T-cell (primary cell): ENCODE measurements around the gene FGFBP1. TPM values are rescaled to one million over a fixed set of nuclear protein-coding genes. Genes with fewer than 3 reads are reported as not detected.

Experiments used
- ATAC-seq, 4 experiments: fragments of 200-7000 bp in 3 of 4; fragments of 150-1000 bp in 1 of 4; cut with Tn5 transposase; replicated peaks in 1 of 4; 1 replicate in 3 of 4; 2 replicates in 1 of 4; pipeline ENCODE4 v1.10.0; 2021; ENCODE audit warnings: moderate library complexity in 3 of 4, mild to moderate bottlenecking in 2 of 4, moderate number of reproducible peaks in 1 of 4
- CTCF ChIA-PET, 2 donors: fragments of 300-600 bp; sonication (Branson Sonifier 250); formaldehyde crosslinking; loops; one replicate each; lab custom pipeline; 2022; ENCODE audit warnings: antibody characterized with exemption in 2 of 2; lab: Charles Lee
- POLR2A ChIA-PET, 2 donors: fragments of 300-600 bp; sonication (Branson Sonifier 250); formaldehyde crosslinking; loops; one replicate each; lab custom pipeline; 2022; ENCODE audit warnings: antibody characterized with exemption in 2 of 2; lab: Charles Lee
- DNase-seq, 35 experiments: peaks; one replicate each; pipeline versions ENCODE4 v3.0.0 to v3.0.0-alpha.2; 2013 to 2023
- H3K27ac ChIP-seq: one replicate; pipeline ENCODE4 v1.5.1; 2013; ENCODE audit warnings: low read length
- H3K27me3 ChIP-seq, 2 experiments: replicated peaks in 1 of 2; 1 replicate in 1 of 2; 2 replicates in 1 of 2; pipeline versions ENCODE4 v1.6.1 to v1.7.0; 2013; ENCODE audit warnings: low read length in 1 of 2, mixed read lengths in 1 of 2; ENCODE audit not compliant: control insufficient read depth in 2 of 2, insufficient read depth in 2 of 2; ENCODE audit errors: extremely low read depth in 1 of 2
- H3K36me3 ChIP-seq, 2 donors: 1 replicate in 1 of 2; 2 replicates in 1 of 2; pipeline versions ENCODE4 v1.6.1 to v1.7.0; 2013; ENCODE audit warnings: low read length in 1 of 2; ENCODE audit not compliant: control insufficient read depth in 2 of 2, insufficient read depth in 1 of 2; ENCODE audit errors: extremely low read depth in 1 of 2
- H3K4me1 ChIP-seq, 2 experiments: 1 replicate in 1 of 2; 2 replicates in 1 of 2; pipeline versions ENCODE4 v1.6.1 to v1.7.0; 2013; ENCODE audit warnings: low read length in 2 of 2, mixed read lengths in 1 of 2; ENCODE audit not compliant: insufficient read depth in 2 of 2, control insufficient read depth in 1 of 2; ENCODE audit errors: extremely low read depth in 1 of 2
- H3K4me3 ChIP-seq, 2 donors: 1 replicate in 1 of 2; 2 replicates in 1 of 2; pipeline versions ENCODE4 v1.5.1 to v1.7.0; 2013; ENCODE audit warnings: mild to moderate bottlenecking in 2 of 2, low read length in 1 of 2, moderate library complexity in 1 of 2; ENCODE audit not compliant: control insufficient read depth in 1 of 2; ENCODE audit errors: extremely low read depth in 1 of 2
- H3K9me3 ChIP-seq: 2 replicates; pipeline ENCODE4 v1.7.0; 2013
- H3K27ac Mint-ChIP-seq, 2 donors: one replicate each; pipeline ENCODE4 v1.8.0; 2020 to 2021; ENCODE audit warnings: mild to moderate bottlenecking in 2 of 2, mixed read lengths in 2 of 2
- H3K27me3 Mint-ChIP-seq, 2 donors: one replicate each; pipeline ENCODE4 v1.8.0; 2021 to 2022; ENCODE audit warnings: mixed read lengths in 2 of 2
- H3K36me3 Mint-ChIP-seq: one replicate; pipeline ENCODE4 v1.8.0; 2021; ENCODE audit warnings: mixed read lengths
- H3K4me1 Mint-ChIP-seq, 3 donors: one replicate each; pipeline ENCODE4 v1.8.0; 2020 to 2022; ENCODE audit warnings: mixed read lengths in 3 of 3, mild to moderate bottlenecking in 1 of 3
- H3K4me3 Mint-ChIP-seq, 3 donors: one replicate each; pipeline ENCODE4 v1.8.0; 2020 to 2022; ENCODE audit warnings: mild to moderate bottlenecking in 3 of 3, mixed read lengths in 3 of 3, moderate library complexity in 3 of 3
- H3K9me3 Mint-ChIP-seq, 3 donors: one replicate each; pipeline ENCODE4 v1.8.0; 2020 to 2022; ENCODE audit warnings: mixed read lengths in 3 of 3
- WGBS: methylation state at CpG from one replicate; pipeline ENCODE4 v1.1.5; 2013; ENCODE audit warnings: missing lambda C conversion rate; ENCODE audit not compliant: insufficient coverage; 5-methylcytosine and 5-hydroxymethylcytosine counted together
- total RNA-seq, 35 experiments: library from RNA in 6 of 35; stranded (reverse) in 6 of 35; fragments of 120-200 nt in 1 of 35; gene quantifications; one replicate each; pipeline versions ENCODE4 v1.2.1 to v1.2.4 and lab custom pipeline; 2013 to 2026

FGFBP1 gene
- total RNA-seq, 5 donors from 2014 or later (not counting 1 experiment from before 2014, with no cell fraction given): not detected

DNA sequence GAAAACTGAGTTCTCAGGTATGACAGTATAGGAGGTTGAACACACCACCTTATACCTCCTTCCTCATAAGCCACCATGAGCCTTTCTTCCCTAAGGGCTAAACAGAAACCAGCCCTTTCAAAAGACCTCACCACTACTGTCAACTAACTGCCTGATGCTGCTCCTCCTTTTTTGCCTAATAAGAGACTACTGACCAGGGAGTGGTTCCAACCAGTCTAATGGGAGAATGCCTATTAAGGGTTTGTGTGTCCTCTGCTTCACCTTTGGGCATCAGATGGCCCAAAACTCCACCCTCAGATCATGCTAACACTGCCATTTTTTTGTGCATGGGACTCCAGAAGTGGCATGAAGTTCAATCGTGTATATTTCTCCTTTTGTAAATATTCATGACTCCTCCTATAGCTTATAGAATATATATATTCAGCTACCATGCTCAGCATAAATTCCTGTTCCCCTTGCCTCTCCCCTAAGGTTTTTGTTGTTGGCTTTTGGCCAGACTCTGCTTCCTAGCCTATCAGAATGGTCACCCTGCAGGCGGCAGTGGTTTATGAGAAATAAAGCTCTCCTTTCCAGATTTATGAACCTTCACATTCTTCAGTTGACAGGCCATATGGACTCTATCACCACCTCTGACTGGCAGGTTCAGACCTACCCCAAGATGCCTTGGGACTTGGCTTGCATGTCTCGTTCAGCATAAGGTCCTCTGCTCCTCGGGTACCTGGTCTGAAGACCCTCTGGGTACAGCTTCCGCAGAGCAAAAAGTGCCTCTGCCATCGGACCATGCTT, 28.2 kb downstream of the FGFBP1 start:
- H3K27me3 ChIP-seq: peaks cover 0 to 7% of the 10 kb centered on the region in 2 experiments
- no peak for DNase-seq
- Mint-ChIP-seq H3K4me1 (no peaks in the 10 kb centered on the region), H3K27ac (no peak overlapping the region), H3K36me3 (no peaks in the 10 kb centered on the region), H3K9me3 (no peaks in the 10 kb centered on the region), H3K27me3 (peaks cover 5 to 11% of the 10 kb centered on the region in 2 donors), H3K4me3 (no peak overlapping the region)
- CTCF ChIA-PET: no interaction called here
- POLR2A ChIA-PET: no interaction called here
- no peak for ATAC-seq
- no peaks in the 10 kb centered on the region for H3K4me1 ChIP-seq
- H3K9me3 ChIP-seq: no peaks in the 10 kb centered on the region
- no peak overlapping the region for H3K4me3 ChIP-seq
- 77% methylated on average over 4 of the region's 6 CpGs for WGBS
- H3K27ac ChIP-seq: no peak overlapping the region
- H3K36me3 ChIP-seq: no peaks in the 10 kb centered on the region

DNA sequence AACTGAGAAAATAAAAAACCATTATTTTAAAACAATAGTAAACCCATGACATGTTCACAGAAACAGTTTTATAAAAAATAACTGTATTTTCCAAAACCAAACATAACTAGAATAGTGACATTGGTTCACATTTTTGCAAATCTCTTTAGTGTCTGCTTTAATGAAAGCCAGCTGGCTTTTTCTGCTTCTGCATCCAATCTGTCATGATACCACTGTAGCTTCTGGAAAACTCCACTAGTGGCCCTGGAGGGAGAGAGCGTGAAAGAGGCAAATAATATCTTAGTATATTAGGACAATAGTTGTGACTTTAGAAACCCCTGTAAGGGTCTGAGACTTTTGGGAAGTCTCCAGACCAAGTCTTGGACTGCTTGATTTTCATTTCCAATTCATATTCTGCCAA, 31.1 kb downstream of the FGFBP1 start:
- H3K9me3 ChIP-seq: no peaks in the 10 kb centered on the region
- Mint-ChIP-seq H3K4me3 (no peak overlapping the region), H3K27ac (no peak overlapping the region), H3K9me3 (peaks cover 0 to 5% (median 0%) of the 10 kb centered on the region in 3 donors), H3K27me3 (peaks cover 19 to 26% of the 10 kb centered on the region in 2 donors), H3K36me3 (no peaks in the 10 kb centered on the region), H3K4me1 (no peaks in the 10 kb centered on the region)
- DNase-seq: no peak
- ChIA-PET CTCF (interaction anchor here in 1 of 2 donors (0.7 kb wide), 1 partner anchor 25 kb away, joined by 3 read pairs; no protein-coding TSS in a partner anchor), POLR2A (no interaction called here)
- no peaks in the 10 kb centered on the region for H3K36me3 ChIP-seq
- no peak overlapping the region for H3K4me3 ChIP-seq
- ATAC-seq: no peak
- H3K27me3 ChIP-seq: peaks cover 0 to 13% of the 10 kb centered on the region in 2 experiments
- H3K4me1 ChIP-seq: no peaks in the 10 kb centered on the region
- WGBS: no CpG with 5 or more reads among the region's 1 CpG
- no peak overlapping the region for H3K27ac ChIP-seq

- H3K27me3 Mint-ChIP-seq: peaks cover 21 to 31% of the 10 kb centered on the region in 2 donors
- ATAC-seq: no peak
- 80% methylated on average over 1 of the region's 25 CpGs for WGBS
Observed at GRCh38 chr4:15906020-15906443, 32.5 kb downstream of the FGFBP1 start.

DNA sequence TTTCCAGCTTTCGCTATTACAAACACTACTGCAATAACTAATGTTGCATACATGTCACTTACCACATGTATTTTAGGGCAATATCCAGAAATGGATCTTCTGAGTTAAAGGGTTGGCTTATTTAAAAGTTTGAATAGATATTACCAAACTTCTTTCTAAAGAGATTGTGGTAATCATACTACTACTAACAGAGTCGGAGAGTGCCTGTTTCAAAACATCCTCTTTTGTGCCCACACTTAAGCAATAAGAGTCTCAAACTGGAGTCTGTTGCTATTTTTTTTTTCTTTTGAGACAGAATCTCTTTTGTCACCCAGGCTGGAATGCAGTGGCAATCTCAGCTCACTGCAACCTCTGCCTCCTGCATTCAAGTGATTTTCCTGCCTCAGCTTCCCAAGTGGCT, 35.8 kb downstream of the FGFBP1 start:
- no peak overlapping the region for H3K4me3 ChIP-seq
- no peak overlapping the region for H3K4me3 Mint-ChIP-seq
- WGBS: no CpG with 5 or more reads among the region's 2 CpGs
- CTCF ChIA-PET: interaction anchor here in 1 of 2 donors (0.7 kb wide), 1 partner anchor 20 kb away, joined by 3 read pairs; no protein-coding TSS in a partner anchor
- no peaks in the 10 kb centered on the region for H3K36me3 Mint-ChIP-seq
- no peak overlapping the region for H3K27ac Mint-ChIP-seq
- no peaks in the 10 kb centered on the region for H3K4me1 Mint-ChIP-seq
- no peaks in the 10 kb centered on the region for H3K4me1 ChIP-seq
- ATAC-seq (no peak), DNase-seq (no peak)
- H3K27me3 ChIP-seq: peaks cover 0 to 12% of the 10 kb centered on the region in 2 experiments
- H3K9me3 Mint-ChIP-seq: peaks cover 0 to 5% (median 0%) of the 10 kb centered on the region in 3 donors
- H3K27me3 Mint-ChIP-seq: peaks cover 38 to 53% of the 10 kb centered on the region in 2 donors
- H3K27ac ChIP-seq: no peak overlapping the region
- H3K9me3 ChIP-seq: no peaks in the 10 kb centered on the region
- POLR2A ChIA-PET: no interaction called here
- no peaks in the 10 kb centered on the region for H3K36me3 ChIP-seq

More at GRCh38 chr4:15906020-15906443, 32.5 kb downstream of the FGFBP1 start:
- H3K27ac Mint-ChIP-seq: no peak overlapping the region
- Histone ChIP-seq H3K27me3 (peaks cover 0 to 13% of the 10 kb centered on the region in 2 experiments), H3K36me3 (no peaks in the 10 kb centered on the region), H3K4me1 (no peaks in the 10 kb centered on the region), H3K4me3 (no peak overlapping the region), H3K27ac (no peak overlapping the region), H3K9me3 (no peaks in the 10 kb centered on the region)
- H3K4me1 Mint-ChIP-seq: no peaks in the 10 kb centered on the region
- POLR2A ChIA-PET: no interaction called here
- H3K36me3 Mint-ChIP-seq: no peaks in the 10 kb centered on the region
- H3K4me3 Mint-ChIP-seq: no peak overlapping the region
- DNase-seq: peak in 2 of 35 experiments; percentile 1 to 15
- CTCF ChIA-PET: no interaction called here
- peaks cover 0 to 5% (median 0%) of the 10 kb centered on the region in 3 donors for H3K9me3 Mint-ChIP-seq

DNA sequence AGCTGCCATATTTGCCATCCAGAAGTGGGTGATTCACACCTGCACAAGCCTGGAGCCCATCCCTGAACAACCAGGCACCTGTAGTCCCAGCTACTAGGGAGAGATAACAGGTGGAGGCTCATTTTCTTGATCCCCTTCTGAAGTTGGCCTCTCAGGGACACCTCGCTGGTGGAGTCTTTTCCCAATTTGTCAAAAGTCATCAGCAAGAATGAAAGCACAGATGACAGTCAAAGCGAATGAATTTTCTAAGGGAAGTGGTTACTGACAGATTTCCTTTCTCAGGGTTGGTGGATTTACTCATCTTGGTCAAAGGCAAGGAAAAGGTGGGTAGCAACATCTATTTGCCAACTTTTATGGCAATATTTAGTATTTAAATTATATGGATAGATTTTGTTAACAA, 36.5 kb downstream of the FGFBP1 start:
- Mint-ChIP-seq H3K9me3 (peaks cover 0 to 5% (median 0%) of the 10 kb centered on the region in 3 donors), H3K4me3 (no peak overlapping the region), H3K27ac (no peak overlapping the region), H3K27me3 (peaks cover 38 to 53% of the 10 kb centered on the region in 2 donors), H3K36me3 (no peaks in the 10 kb centered on the region), H3K4me1 (no peaks in the 10 kb centered on the region)
- 20% methylated on average over 2 of the region's 2 CpGs for WGBS
- H3K27ac ChIP-seq: no peak overlapping the region
- no peaks in the 10 kb centered on the region for H3K4me1 ChIP-seq
- DNase-seq: no peak
- ChIA-PET POLR2A (no interaction called here), CTCF (interaction anchor here in 1 of 2 donors (0.7 kb wide), 1 partner anchor 19 kb away, joined by 3 read pairs; no protein-coding TSS in a partner anchor)
- H3K27me3 ChIP-seq: peaks cover 0 to 12% of the 10 kb centered on the region in 2 experiments
- no peak for ATAC-seq
- no peaks in the 10 kb centered on the region for H3K36me3 ChIP-seq
- no peak overlapping the region for H3K4me3 ChIP-seq
- no peaks in the 10 kb centered on the region for H3K9me3 ChIP-seq

DNA sequence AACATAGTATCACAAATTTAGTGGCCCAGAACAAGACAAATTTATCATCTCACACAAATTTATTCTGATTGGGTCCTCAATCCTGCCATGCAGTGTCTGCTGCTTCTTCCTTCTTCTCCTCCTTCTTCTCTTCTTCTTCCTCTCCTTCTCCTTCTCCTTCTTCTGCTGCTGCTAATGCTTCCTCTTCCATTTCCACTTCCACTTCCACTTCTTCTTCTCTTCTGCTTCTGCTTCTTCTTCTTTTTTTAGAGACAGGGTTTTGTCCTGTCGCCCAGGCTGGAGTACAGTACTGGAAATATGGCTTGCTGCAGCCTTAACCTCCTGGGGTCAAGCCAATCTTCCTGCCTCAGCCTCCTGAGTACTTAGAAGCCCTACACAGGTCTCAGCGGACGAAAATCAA, 37.5 kb downstream of the FGFBP1 start:
- no peak overlapping the region for H3K27ac ChIP-seq
- no peak overlapping the region for H3K4me3 ChIP-seq
- H3K9me3 ChIP-seq: no peaks in the 10 kb centered on the region
- Mint-ChIP-seq H3K27ac (no peak overlapping the region), H3K4me3 (no peak overlapping the region), H3K36me3 (no peaks in the 10 kb centered on the region), H3K27me3 (peaks cover 38 to 52% of the 10 kb centered on the region in 2 donors), H3K9me3 (peaks cover 0 to 5% (median 0%) of the 10 kb centered on the region in 3 donors), H3K4me1 (no peaks in the 10 kb centered on the region)
- no peaks in the 10 kb centered on the region for H3K36me3 ChIP-seq
- ATAC-seq: no peak
- H3K4me1 ChIP-seq: no peaks in the 10 kb centered on the region
- POLR2A ChIA-PET: interaction anchor here in 1 of 2 donors (0.7 kb wide), 2 partner anchors 75 to 915 kb away, joined by 3 to 4 read pairs; no protein-coding TSS in a partner anchor
- H3K27me3 ChIP-seq: peaks cover 0 to 12% of the 10 kb centered on the region in 2 experiments
- WGBS: 91% methylated on average over 3 of the region's 3 CpGs
- CTCF ChIA-PET: interaction anchor here in 1 of 2 donors (0.5 kb wide), 1 partner anchor 9 kb away, joined by 3 read pairs; no protein-coding TSS in a partner anchor
- DNase-seq: no peak
